ENCODE measurements around the gene HOXC4.
A peak's percentile ranks its signal among the peaks of the same experiment; 100 is the strongest.

HOXC4 gene

DNA sequence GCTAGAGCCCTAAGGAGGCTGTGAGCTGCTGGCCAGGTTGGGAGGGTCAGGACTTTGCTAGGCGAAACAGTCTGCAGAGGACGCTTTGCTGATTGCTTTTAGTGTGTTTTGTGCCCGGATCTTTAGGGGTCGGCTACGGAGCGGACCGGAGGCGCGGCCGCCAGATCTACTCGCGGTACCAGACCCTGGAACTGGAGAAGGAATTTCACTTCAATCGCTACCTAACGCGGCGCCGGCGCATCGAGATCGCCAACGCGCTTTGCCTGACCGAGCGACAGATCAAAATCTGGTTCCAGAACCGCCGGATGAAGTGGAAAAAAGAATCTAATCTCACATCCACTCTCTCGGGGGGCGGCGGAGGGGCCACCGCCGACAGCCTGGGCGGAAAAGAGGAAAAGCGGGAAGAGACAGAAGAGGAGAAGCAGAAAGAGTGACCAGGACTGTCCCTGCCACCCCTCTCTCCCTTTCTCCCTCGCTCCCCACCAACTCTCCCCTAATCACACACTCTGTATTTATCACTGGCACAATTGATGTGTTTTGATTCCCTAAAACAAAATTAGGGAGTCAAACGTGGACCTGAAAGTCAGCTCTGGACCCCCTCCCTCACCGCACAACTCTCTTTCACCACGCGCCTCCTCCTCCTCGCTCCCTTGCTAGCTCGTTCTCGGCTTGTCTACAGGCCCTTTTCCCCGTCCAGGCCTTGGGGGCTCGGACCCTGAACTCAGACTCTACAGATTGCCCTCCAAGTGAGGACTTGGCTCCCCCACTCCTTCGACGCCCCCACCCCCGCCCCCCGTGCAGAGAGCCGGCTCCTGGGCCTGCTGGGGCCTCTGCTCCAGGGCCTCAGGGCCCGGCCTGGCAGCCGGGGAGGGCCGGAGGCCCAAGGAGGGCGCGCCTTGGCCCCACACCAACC is 23.9 kb upstream of the HOXC4 start:
- no peak for DNase-seq (ENCODE audit: low spot score)

GRCh38 chr12:54030442-54030801 is 23.2 kb upstream of the HOXC4 start:
- no peak for DNase-seq (ENCODE audit: low spot score)

DNA sequence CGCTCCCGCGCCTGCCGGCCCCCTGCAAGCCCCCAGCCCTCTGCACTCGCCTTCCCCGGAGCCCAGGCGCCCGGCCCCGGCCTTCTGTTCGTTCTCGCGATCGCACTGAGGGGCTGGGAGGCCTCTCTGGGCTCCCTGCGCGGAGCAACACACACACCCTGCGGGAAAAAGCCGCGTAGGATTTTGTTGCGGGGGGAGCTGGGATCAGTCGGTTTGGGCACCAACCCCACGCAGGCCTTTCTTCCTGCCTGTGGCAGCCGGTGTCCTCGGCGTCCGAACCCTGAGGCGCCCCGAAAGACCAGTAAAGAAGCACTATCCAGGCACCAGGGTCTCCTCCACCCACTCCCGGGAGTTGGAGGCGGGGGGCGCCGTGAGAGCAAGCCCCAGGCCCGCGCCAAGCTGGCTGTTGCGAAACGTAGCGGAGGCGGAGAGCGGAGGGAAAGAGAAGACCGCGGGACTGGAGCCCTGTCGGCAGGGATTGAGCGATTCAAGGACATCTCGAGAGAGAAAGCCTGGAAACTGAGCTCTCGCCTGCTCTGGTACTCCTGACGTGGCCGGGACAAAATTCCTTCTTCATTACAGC is 22.7 kb upstream of the HOXC4 start:
- DNase-seq (ENCODE audit: low spot score), result no peak

GRCh38 chr12:54031480-54031879 is 22.2 kb upstream of the HOXC4 start:
- no peak for DNase-seq (ENCODE audit: low spot score)

- no peak for DNase-seq (ENCODE audit: low spot score)
Measured at GRCh38 chr12:54032086-54032619, 21.5 kb upstream of the HOXC4 start.

DNA sequence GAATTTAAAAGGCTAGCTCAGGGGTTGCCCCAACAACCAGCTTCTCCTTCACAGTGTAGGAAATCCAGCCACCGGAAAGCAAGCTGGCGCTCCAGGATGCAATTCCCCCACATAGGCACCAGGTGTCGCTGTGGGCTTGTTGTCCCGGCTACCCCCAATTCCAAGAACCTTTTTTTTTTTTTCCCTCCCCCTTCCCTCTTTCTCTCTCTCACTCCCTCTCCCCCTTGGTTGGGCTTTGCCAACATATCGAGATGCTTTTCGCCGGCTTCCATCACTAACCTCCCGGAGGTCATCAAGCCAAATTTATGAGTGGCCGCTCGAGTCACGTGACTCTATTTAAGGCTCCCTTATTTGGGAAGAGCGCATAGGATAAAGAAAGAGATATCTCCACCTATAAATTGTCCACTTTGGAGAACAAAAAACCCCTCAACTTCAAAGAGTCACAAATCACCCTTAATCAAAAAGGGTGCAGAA is 21.0 kb upstream of the HOXC4 start, which contains the start of gene HOXC5:
Gene HOXC5 (plus strand): TSS at position 424 of the 474 bp plus-strand sequence. CDS start 73 bp downstream, outside the sequence.
- peak; percentile 58 for DNase-seq (ENCODE audit: low spot score)

GRCh38 chr12:54033106-54033979 is 20.3 kb upstream of the HOXC4 start:
- DNase-seq (ENCODE audit: low spot score), result no peak

DNA sequence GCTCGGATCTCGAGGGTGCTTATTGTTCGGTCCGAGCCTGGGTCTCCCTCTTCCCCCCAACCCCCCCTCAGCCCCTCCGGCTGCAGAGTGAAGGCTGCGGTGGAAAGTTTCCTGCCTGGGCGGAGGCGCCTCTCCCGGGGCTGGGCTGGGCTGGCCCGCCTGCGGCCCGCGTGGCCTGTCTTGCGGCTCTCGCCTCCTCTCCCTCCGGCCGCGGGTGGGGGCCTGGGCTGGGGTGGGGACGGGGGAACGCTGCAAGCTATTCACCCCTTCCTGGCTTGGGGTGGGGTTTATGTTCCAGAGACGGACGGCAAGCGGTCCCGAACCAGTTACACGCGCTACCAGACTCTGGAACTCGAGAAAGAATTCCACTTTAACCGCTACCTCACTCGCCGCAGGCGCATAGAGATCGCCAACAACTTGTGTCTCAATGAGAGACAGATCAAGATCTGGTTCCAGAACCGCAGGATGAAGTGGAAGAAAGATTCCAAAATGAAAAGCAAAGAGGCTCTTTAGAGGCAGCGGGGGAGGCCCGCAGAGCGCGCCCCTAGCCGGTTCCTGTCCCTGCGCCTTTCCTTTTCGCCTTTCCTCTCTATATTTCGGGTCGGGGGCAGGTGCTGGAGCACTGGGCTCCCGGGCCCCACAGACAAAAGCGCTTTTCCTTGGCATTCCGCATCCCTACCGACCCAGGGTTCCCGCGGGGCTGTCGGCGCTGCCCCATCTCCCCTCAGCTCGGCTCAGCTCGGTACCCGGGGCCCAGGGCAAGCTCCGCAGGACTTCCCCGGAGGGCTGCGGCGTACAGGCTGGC is 19.5 kb upstream of the HOXC4 start:
- no peak for DNase-seq (ENCODE audit: low spot score)

DNA sequence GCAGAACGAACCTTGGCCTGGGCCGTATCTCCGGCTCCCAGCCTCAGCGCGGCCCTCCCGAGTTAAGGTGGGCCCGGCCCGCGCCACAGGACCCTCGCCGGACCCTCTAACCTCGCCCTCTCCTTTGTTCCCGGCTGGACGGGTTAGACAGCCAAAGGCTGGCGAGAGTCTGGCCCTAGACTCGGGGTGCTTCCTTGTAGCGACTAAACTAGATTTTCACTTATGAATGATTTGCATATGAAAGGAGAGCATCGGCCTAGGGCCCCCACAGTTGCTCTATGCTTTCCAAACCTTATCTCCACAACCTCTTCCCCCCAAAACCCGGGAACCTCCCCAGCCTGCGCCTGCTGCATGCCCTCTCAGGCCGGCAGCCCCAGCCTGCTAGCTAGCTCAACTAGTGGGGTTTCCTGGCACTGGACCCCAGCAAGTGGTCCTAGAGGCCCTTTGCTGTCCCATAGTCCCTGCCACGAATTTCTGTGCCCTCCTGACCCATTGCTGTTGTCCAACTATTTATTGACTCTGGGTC is 18.8 kb upstream of the HOXC4 start:
- no peak for DNase-seq (ENCODE audit: low spot score)

DNA sequence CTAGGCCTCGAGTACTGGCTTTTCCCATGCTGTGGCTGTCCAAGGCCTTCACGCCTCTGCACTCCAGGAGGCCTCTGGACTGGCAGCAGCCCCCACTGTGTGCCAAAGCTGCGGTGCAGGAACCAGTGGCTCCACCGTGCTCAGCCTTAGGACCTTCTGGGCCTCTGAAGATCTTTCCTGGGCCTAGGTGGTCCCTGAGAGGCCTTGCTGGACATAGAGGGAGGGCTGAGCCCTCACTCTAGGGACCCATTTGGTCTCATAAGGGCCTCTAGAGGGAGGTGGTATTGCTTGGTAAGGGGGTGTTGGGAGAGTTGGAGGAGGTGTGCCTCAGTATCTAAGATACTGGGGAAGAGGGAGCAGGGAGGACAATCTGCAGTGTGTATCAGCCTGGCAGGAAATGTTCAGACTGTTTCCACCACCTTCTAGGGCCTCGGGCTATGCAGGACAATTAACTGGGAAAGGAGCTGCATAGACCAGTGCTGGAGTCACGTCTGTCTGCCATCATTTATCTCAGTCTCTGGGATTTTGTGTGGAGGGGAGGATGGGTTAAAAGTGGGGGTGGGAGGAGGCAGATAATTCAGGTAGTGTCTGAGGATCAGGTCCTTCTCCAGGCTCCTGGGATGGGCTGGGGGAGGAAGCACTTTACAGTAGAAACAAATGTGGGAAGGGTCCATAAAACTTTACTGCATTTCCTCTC is 17.9 kb upstream of the HOXC4 start:
- DNase-seq (ENCODE audit: low spot score), result no peak

DNA sequence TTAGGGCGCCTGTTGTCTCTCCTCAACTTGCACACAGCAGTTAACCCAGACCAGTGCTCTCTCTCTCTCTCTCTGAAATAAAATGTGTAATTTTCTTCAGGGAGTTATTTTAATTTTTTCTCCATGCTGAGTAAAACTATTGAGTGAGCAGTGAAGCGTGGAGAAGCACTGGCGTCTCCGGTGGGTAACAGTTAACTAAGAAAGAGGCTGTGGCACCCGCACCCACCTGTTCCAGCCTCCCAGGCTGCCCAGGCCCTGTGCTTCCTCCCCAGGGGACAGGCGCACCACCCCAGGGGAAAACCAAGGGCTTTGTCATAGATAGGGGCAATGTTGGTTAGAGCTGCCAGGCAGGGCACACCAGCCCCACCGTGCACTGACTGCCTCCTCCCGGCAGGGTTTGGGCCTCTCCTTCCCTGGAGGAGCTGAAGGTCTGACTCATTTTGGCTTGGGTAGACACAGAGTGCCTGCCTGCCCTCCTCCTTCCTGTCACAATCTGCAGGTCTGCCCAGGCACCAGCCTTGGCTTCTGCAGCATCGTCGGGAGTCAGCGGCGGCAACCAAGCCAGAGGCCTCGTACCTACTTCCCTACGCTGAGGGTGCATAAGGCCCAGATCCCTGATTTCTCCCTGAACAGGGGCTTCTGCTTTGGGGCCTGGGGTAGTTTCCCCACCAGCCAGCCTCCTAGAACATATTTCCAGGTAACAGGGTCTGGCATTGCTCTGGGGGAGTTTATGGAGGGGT is 16.8 kb upstream of the HOXC4 start:
- DNase-seq (ENCODE audit: low spot score), result no peak

- DNase-seq (ENCODE audit: low spot score), result no peak
Measured at GRCh38 chr12:54037360-54038283, 16.0 kb upstream of the HOXC4 start.

GRCh38 chr12:54038284-54038870 is 15.3 kb upstream of the HOXC4 start:
- DNase-seq (ENCODE audit: low spot score), result no peak

DNA sequence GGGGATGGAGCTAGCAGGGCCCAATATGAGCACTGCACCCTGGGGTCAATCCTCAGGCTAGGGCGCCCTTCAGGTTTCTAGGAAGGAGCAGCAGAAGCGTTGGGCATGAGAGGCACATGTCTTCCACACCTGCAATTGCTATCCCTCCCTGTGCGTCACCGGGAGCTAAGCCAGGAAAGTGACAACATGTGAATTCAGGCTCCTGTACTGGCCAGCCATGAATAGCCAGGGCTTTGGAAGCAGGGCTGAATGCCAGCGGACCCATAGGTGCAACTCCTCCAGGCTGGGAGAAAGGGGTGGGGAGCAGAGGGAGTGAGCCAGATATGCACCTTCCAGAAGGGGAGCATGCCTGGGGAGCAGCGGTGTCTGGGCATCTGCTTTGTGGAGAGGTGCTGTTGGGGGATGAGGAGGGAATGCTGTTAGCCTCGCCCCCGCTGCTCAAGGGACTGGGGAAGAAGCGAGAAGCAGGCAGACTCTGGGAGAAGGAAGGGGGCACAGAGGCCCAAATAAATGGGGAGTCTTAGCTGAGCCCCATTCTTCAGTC is 14.7 kb upstream of the HOXC4 start:
- no peak for DNase-seq (ENCODE audit: low spot score)

GRCh38 chr12:54039417-54040147 is 14.1 kb upstream of the HOXC4 start:
- DNase-seq (ENCODE audit: low spot score), result no peak

- DNase-seq (ENCODE audit: low spot score), result no peak
Measured at GRCh38 chr12:54040148-54040494, 13.5 kb upstream of the HOXC4 start.

DNA sequence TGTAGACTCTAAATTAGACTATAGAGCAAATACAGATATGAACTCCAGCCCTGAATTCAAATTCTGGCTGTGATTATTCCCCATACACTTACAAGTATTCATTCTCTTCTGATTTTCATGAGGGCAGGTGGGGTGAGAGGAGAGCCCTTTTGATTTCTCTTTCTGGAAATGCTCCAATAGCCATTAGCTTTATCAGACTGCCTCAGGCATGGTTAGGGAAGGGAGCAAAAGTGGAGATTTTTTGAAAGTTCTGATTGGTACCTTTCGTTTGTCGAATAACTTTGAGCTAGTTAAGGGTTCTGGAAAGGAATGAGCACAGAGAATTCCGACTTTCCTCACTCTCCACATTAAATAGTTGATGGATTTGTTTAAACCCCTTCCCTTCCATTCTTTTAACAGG is 13.0 kb upstream of the HOXC4 start:
- DNase-seq (ENCODE audit: low spot score), result no peak
